GM21390 (cell line): ENCODE data around the gene MPO.

ENCODE experiments used
- ATAC-seq: cut with Tn5 transposase; IDR thresholded peaks from one replicate; pipeline ENCODE4 v1.9.1; 2021; ENCODE audit not compliant: unreplicated experiment

The MPO gene

GRCh38 chr17:58267347-58268324 lies 13.1 kb downstream of the MPO start:
- ATAC-seq, result no peak

DNA sequence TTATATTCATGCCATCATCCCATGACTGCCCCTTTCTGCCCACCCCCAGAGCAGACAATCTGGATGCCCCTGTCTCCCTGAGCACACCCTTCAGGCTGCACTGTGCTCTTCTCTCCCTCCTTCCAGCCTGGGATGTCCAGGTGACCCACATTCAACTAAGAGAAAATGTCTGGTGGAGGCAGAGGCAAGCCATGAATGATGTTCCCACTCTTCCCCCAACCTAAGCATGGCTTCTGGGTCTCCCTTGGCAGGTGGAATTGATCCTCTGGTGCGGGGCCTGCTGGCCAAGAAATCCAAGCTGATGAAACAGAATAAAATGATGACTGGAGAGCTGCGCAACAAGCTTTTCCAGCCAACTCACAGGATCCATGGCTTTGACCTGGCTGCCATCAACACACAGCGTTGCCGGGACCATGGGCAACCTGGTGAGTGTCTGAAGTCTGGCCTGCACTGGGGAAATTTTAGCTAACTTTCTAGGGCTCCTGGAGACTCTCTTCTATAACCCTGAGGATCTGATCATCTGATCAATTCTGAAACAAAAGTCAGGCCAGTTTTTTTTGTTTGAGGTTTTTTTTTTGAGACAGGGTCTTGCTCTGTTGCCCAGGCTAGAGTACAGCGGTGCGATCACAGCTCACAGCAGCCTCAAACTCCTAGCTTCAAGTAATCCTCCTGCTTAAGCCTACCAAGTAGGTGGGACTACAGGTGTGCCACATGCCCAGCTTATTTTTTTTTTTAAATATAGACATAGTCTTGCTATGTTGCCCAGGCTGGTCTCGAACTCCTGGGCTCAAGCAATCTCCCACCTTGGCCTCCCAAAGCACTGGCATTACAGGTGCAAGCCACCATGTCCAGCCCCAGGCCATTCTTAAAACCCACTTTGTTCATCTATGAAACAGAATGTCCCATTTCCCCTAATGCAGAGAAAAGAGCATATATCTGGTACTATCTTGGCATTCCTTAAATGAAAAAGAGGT lies 14.5 kb downstream of the MPO start:
- no peak for ATAC-seq

DNA sequence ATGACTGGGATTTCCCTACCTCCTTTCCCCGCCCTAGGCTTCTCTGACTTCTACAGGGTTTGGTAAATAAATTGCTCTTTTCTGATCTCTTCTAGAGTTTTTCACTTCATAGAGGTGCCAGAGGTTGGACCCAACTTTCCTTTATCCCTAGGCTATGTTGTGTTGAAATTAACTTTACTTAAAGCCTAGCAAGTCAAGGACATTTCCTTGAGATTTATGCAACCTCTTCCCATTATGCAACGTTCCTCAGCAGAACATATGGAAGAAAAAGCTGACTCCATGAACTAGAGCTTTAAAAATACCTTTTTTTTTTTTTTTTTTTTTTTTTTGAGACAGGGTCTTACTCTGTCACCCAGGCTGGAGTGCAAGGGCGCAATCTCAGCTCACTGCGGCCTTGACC lies 15.5 kb downstream of the MPO start:
- ATAC-seq, result no peak

DNA sequence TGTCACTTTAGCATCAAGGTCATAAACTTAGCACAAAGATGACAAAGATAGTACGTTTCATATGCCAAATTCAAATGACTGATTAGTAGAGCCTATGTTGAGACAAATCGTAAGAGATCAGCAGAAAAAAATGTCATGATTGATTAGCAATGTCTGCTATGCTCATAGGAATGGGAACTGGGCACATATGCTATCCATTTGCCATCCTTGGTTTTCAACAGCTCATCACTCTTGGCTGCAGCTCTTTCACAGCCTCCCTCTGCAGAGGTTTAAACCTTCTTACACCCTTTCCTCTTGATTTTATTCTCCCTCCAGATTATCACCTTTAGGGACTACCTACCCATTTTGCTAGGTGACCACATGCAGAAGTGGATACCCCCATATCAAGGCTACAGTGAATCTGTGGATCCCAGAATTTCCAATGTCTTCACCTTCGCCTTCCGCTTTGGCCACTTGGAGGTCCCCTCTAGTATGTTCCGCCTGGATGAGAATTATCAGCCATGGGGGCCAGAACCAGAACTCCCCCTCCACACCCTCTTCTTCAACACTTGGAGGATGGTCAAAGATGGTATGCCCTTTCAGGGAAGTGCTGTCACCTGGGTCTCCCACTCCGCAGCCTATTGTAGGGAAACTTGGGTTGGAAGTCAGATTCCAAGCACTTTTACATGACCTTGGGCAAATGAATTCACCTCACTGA lies 16.2 kb downstream of the MPO start:
- ATAC-seq, result no peak

- ATAC-seq, result no peak
These were observed 17.0 kb downstream of the MPO start for GRCh38 chr17:58263773-58264172.

DNA sequence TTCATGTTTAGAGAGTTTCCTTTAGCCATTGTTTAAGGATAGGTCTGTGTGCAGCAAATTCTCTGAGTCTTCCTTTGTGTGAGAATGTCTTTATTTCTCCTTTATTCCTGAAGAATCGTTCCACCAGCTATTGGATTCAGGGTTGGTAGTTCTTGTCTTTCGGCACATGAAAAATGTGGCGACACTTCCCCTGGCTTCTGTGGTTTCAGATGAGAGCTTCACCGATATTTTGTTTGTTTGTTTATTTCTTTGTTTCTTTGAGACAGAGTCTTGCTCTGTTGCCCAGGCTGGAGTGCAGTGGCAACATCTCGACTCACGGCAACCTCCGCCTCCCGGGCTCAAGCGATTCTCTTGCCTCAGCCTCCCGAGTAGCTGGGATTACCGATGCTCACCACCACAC lies 18.6 kb downstream of the MPO start:
- ATAC-seq, result no peak

DNA sequence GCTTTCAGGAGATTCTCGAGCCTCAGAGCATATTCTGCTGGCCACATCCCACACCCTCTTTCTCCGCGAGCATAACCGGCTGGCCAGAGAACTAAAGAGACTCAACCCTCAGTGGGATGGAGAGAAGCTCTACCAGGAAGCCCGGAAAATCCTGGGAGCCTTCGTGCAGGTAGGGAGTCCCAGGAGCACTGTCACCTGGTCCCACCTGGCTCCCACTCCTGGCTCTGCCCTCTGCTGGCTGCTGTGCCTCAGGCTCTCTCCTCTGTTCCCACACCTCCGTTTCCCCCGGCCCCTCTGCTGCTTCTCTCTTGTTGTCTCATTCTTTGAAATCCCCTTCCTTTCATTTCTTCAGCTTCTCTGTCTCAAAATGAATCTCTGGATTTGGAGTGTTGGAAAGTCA lies 25.9 kb downstream of the MPO start:
- no peak for ATAC-seq

- ATAC-seq, result no peak
These were observed 27.7 kb downstream of the MPO start for GRCh38 chr17:58253082-58253481.

DNA sequence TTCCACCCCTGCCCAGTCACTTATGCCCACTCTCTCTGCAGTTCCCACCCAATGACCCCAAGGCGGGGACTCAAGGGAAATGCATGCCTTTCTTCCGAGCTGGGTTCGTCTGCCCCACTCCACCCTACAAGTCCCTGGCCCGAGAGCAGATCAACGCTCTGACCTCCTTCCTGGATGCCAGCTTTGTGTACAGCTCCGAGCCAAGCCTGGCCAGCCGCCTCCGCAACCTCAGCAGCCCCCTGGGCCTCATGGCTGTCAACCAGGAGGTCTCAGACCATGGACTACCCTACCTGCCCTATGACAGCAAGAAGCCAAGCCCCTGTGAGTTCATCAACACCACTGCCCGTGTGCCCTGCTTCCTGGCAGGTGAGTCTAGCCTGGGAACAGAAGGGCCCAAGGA lies 28.6 kb downstream of the MPO start:
- no peak for ATAC-seq

DNA sequence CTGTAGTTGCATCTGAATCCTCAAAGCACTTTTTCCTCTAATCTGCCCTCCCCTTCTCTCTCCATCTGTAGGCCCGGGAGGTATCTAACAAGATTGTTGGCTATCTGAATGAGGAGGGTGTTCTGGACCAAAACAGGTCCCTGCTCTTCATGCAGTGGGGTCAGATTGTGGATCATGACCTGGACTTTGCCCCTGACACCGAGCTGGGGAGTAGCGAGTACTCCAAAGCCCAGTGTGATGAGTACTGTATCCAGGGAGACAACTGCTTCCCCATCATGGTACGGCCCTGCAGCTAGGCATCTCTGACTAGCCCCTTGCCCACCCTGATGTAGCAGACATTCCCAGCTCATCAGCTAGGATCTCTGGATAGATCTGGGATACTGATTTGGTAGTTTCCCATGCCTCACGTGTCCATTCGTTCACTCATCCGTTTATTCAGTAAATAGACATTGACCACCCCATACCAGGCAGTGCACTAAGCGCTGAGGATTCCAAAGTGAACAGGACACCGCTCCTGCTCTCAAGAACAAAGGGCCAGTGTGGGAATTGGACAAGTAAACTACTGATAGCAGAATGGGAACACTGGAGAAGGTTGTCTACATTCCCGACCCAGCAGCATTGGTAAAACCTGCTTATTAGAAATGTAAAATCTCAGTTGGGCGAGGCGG lies 30.3 kb downstream of the MPO start:
- no peak for ATAC-seq

GRCh38 chr17:58249270-58250133 lies 31.2 kb downstream of the MPO start:
- no peak for ATAC-seq

GRCh38 chr17:58248955-58249269 lies 31.8 kb downstream of the MPO start:
- no peak for ATAC-seq

- ATAC-seq, result no peak
These were observed 33.0 kb downstream of the MPO start for GRCh38 chr17:58247511-58248363.

DNA sequence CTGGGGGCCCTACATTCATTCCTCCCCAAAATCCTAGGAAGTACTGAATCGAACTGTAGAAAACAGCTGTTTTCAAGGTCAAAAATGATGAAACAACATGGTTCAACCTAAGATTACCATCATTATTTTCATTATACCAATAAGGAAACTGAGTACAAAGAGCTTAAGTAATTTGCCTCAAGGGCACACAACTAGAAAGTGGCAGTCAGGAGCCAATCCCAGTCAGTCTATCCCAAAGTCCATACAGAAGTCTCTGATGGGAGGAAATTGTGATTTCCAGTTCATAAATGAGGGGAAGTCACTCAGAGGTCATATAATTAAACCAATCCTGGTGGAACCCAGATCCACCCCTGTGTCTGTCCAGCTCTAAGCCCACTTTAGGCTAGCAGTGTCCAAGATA lies 34.0 kb downstream of the MPO start:
- ATAC-seq, result no peak

DNA sequence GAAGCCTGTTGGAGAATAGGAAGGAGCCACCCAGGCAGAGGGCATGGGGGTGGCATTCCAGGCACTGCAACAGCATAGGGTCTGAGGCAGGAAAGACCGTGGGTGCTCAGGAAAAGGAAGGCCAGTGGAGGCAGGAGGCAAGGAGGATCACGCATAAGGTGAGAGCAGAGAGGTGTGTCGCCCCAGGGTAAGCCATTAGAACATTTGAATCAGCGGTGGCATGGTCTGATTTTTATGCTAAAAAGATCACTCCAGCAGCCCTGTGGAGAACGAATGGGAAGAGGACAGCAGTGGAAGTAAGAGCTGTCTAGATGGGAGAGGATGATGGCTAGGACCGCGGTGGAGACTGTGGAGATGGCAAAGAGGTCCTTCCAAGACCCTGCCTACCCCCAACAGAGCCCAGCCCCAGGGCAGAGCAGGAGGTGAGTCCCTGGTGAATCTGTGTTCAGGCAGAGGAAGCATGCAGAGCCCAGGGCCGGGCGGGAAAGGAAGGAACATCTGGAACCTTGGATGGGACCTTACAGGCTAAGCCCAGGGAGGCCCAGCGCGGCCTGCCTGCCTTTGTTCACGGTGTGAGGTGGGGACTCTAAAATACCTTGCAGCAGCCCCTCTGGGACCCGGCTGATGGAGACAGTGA lies 34.5 kb downstream of the MPO start:
- ATAC-seq, result no peak

DNA sequence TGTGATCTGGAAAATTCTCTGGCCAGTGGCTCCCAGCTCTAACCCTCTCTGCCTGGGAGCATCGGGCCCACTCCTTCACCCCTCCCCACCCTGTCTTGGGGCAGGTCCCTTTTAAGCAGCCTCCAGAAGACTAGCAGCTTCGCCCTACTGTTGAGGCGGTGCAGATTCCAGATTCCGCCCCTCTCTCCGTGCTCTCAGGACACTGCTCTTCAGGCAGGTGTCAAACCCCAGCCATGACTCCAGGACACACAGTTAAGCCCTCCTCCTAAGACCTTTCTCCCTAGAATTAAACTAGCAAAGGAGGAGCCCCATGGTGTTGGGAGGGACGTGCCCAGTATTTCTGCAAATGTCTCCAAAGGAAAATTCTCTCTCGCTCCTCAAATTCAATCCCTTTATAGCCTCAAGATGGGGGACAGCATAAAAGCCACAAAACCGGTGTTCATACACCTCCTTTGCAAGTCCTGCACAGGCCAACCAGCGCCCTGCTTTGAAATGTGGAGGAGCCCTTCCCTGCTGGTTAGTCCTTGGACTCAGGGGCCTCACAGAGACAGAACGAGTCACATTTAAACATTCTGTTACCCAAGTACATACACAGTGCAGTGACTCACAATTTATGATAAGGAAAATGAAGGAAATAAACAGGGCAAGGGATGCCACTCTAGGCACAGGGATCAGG lies 35.2 kb downstream of the MPO start:
- ATAC-seq, result no peak

GRCh38 chr17:58244963-58245362 lies 35.8 kb downstream of the MPO start:
- ATAC-seq, result no peak
